CD4-positive, alpha-beta T cell (primary cell): Measurements from ENCODE around the gene VGLL4. TPM values are rescaled to one million over a fixed set of nuclear protein-coding genes. Genes with fewer than 3 reads are reported as not detected.
A peak's percentile ranks its signal among the peaks of the same experiment; 100 is the strongest.

Experiments used
- ATAC-seq: fragments of 200-7000 bp; cut with Tn5 transposase; one replicate; pipeline ENCODE4 v1.10.0; 2022; ENCODE audit warnings: mild to moderate bottlenecking; ENCODE audit not compliant: poor library complexity
- CTCF ChIA-PET: fragments of 350-600 bp; sonication (Branson Sonifier 250); formaldehyde crosslinking; loops from one replicate; lab custom pipeline; 2021; ENCODE audit warnings: antibody characterized with exemption, inconsistent platforms; lab: Charles Lee
- POLR2A ChIA-PET: fragments of 350-600 bp; sonication (Branson Sonifier 250); formaldehyde crosslinking; loops from one replicate; lab custom pipeline; 2021; ENCODE audit warnings: antibody characterized with exemption, inconsistent platforms; lab: Charles Lee
- DNase-seq, 14 experiments: peaks; one replicate each; pipeline ENCODE4 v3.0.0-alpha.2; 2013 to 2020; ENCODE audit warnings: mixed read lengths in 2 of 14
- H3K27ac ChIP-seq, 2 donors: one replicate each; pipeline versions ENCODE4 v1.5.1 to v1.7.0; 2013; ENCODE audit warnings: low read length in 2 of 2, low read depth in 1 of 2, mild to moderate bottlenecking in 1 of 2
- H3K27me3 ChIP-seq, 2 experiments: 1 replicate in 1 of 2; 2 replicates in 1 of 2; pipeline versions ENCODE4 v1.6.1 to v1.7.0; 2013; ENCODE audit warnings: low read length in 2 of 2, control low read depth in 1 of 2, mild to moderate bottlenecking in 1 of 2, moderate library complexity in 1 of 2; ENCODE audit not compliant: insufficient read depth in 2 of 2, control insufficient read depth in 1 of 2
- H3K36me3 ChIP-seq: one replicate; pipeline ENCODE4 v1.6.1; 2013; ENCODE audit warnings: low read length, control low read depth; ENCODE audit not compliant: insufficient read depth
- H3K4me1 ChIP-seq: one replicate; pipeline ENCODE4 v1.6.1; 2013; ENCODE audit warnings: low read length, control low read depth; ENCODE audit not compliant: insufficient read depth
- H3K4me3 ChIP-seq: one replicate; pipeline ENCODE4 v1.5.1; 2013; ENCODE audit warnings: mild to moderate bottlenecking, low read length, moderate library complexity
- H3K9me3 ChIP-seq, 2 experiments: 1 replicate in 1 of 2; 2 replicates in 1 of 2; pipeline versions ENCODE4 v1.6.1 to v1.7.0; 2013; ENCODE audit warnings: low read length in 2 of 2, mild to moderate bottlenecking in 2 of 2, control low read depth in 1 of 2, moderate library complexity in 1 of 2; ENCODE audit not compliant: control insufficient read depth in 1 of 2, insufficient read depth in 1 of 2
- H3K27ac Mint-ChIP-seq: one replicate; pipeline ENCODE4 v1.8.0; 2020; ENCODE audit warnings: mixed read lengths
- H3K27me3 Mint-ChIP-seq: one replicate; pipeline ENCODE4 v1.8.0; 2021; ENCODE audit warnings: mixed read lengths
- H3K36me3 Mint-ChIP-seq: one replicate; pipeline ENCODE4 v1.8.0; 2021; ENCODE audit warnings: low read depth, mixed read lengths
- H3K4me1 Mint-ChIP-seq: one replicate; pipeline ENCODE4 v1.8.0; 2021; ENCODE audit warnings: low read depth, mixed read lengths
- H3K4me3 Mint-ChIP-seq: one replicate; pipeline ENCODE4 v1.8.0; 2020; ENCODE audit warnings: mild to moderate bottlenecking, mixed read lengths
- H3K9me3 Mint-ChIP-seq: one replicate; pipeline ENCODE4 v1.8.0; 2020; ENCODE audit warnings: mixed read lengths
- intact Hi-C, 2 experiments: fragments of 100-400 bp; cut with DNase I in 1 of 2; cut with micrococcal nuclease in 1 of 2; formaldehyde crosslinking; loops; one replicate each; pipeline versions ENCODE4 v1.15.1 to v1.9.0; 2023 to 2025; cut with DNase I, micrococcal nuclease
- total RNA-seq, 174 experiments: library from RNA in 2 of 174; stranded (reverse) in 2 of 174; gene quantifications; one replicate each; pipeline ENCODE4 v1.2.3 and lab custom pipeline; 2021 to 2026
- TF ChIP-seq, protein P1 (sequence below): fragments of 200-600 bp; IDR thresholded peaks from one replicate; pipeline ENCODE4 v1.8.0; 2022; ENCODE audit warnings: antibody characterized with exemption, mild to moderate bottlenecking

Gene VGLL4
- total RNA-seq, 2 experiments from 2014 or later: 10.5 to 11.3 TPM

- Mint-ChIP-seq H3K4me1 (peaks cover 70% of the 10 kb centered on the region), H3K27me3 (no peaks in the 10 kb centered on the region), H3K36me3 (peaks cover 8% of the 10 kb centered on the region), H3K9me3 (no peaks in the 10 kb centered on the region), H3K4me3 (no peak overlapping the region), H3K27ac (no peak overlapping the region)
- H3K36me3 ChIP-seq: peaks cover 9% of the 10 kb centered on the region
- no peak overlapping the region for H3K27ac ChIP-seq
- no peaks in the 10 kb centered on the region for H3K9me3 ChIP-seq
- intact Hi-C loops: no loop called here
- TF ChIP-seq, protein P1, sequence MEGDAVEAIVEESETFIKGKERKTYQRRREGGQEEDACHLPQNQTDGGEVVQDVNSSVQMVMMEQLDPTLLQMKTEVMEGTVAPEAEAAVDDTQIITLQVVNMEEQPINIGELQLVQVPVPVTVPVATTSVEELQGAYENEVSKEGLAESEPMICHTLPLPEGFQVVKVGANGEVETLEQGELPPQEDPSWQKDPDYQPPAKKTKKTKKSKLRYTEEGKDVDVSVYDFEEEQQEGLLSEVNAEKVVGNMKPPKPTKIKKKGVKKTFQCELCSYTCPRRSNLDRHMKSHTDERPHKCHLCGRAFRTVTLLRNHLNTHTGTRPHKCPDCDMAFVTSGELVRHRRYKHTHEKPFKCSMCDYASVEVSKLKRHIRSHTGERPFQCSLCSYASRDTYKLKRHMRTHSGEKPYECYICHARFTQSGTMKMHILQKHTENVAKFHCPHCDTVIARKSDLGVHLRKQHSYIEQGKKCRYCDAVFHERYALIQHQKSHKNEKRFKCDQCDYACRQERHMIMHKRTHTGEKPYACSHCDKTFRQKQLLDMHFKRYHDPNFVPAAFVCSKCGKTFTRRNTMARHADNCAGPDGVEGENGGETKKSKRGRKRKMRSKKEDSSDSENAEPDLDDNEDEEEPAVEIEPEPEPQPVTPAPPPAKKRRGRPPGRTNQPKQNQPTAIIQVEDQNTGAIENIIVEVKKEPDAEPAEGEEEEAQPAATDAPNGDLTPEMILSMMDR: no peak
- CTCF ChIA-PET: no interaction called here
- ATAC-seq (no peak), DNase-seq (no peak)
- H3K4me3 ChIP-seq: no peak overlapping the region
- H3K4me1 ChIP-seq: peaks cover 10% of the 10 kb centered on the region
- no peaks in the 10 kb centered on the region for H3K27me3 ChIP-seq
- POLR2A ChIA-PET: no interaction called here
Observed at GRCh38 chr3:11607816-11608215, 35.9 kb downstream of the VGLL4 start.

DNA sequence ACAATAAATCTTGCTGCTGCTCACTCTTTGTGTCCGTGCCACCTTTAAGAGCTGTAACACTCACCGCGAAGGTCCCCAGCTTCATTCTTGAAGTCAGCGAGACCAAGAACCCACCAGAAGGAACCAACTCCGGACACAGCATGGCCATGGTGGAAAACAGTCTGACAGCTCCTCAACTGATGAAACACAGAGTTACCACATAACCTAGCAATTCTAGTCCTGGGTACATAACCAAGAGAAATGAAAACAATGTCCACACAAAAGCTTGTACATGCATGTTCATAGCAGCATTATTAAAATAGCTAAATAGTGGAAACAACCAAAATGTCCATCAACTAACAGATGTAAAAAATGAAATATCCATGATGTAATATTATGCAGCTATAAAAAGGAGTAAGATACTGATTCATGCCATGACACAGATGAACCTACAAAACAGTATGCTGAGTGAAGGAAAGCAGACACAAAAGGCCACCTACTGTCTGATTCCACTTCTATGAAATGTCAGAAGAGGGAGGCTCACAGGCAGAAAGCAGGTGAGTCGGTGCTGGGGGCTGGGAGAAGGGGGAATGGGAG, 36.8 kb downstream of the VGLL4 start:
- peaks cover 65% of the 10 kb centered on the region for H3K4me1 Mint-ChIP-seq
- DNase-seq: no peak
- POLR2A ChIA-PET: no interaction called here
- no peak for ATAC-seq
- no peak overlapping the region for H3K4me3 ChIP-seq
- no peaks in the 10 kb centered on the region for H3K27me3 ChIP-seq
- intact Hi-C loops: no loop called here
- no peaks in the 10 kb centered on the region for H3K9me3 Mint-ChIP-seq
- no peaks in the 10 kb centered on the region for H3K9me3 ChIP-seq
- H3K4me1 ChIP-seq: peaks cover 10% of the 10 kb centered on the region
- peaks cover 9% of the 10 kb centered on the region for H3K36me3 ChIP-seq
- peaks cover 11% of the 10 kb centered on the region for H3K36me3 Mint-ChIP-seq
- CTCF ChIA-PET: no interaction called here
- H3K4me3 Mint-ChIP-seq: no peak overlapping the region
- no peaks in the 10 kb centered on the region for H3K27me3 Mint-ChIP-seq
- H3K27ac ChIP-seq: no peak overlapping the region
- peak overlapping the region; percentile 9 for H3K27ac Mint-ChIP-seq
- TF ChIP-seq, protein P1: no peak

- Mint-ChIP-seq H3K27ac (peak overlapping the region; percentile 50), H3K4me1 (peaks cover 67% of the 10 kb centered on the region), H3K27me3 (no peaks in the 10 kb centered on the region), H3K4me3 (no peak overlapping the region), H3K9me3 (no peaks in the 10 kb centered on the region), H3K36me3 (peaks cover 19% of the 10 kb centered on the region)
- POLR2A ChIA-PET: no interaction called here
- Histone ChIP-seq H3K4me1 (peaks cover 6% of the 10 kb centered on the region), H3K4me3 (no peak overlapping the region), H3K36me3 (peaks cover 11% of the 10 kb centered on the region), H3K27me3 (no peaks in the 10 kb centered on the region), H3K27ac (no peak overlapping the region), H3K9me3 (no peaks in the 10 kb centered on the region)
- CTCF ChIA-PET: no interaction called here
- intact Hi-C loops: no loop called here
- ATAC-seq (no peak), DNase-seq (no peak)
- TF ChIP-seq, protein P1: no peak
Observed at GRCh38 chr3:11606090-11606784, 37.5 kb downstream of the VGLL4 start.
